COLO829 (cell line): Measurements from ENCODE around the gene GOLGA5.

Experiments
- DNase-seq: peaks from one replicate; pipeline ENCODE4 v3.0.0; 2012; ENCODE audit warnings: low spot score

The GOLGA5 gene

GRCh38 chr14:92883066-92883465, 89.0 kb downstream of the GOLGA5 start:
- DNase-seq = no peak

GRCh38 chr14:92884410-92884809, 90.3 kb downstream of the GOLGA5 start:
- DNase-seq = no peak

GRCh38 chr14:92885279-92886061, 91.4 kb downstream of the GOLGA5 start:
- DNase-seq = no peak

- no peak for DNase-seq
These were observed 92.2 kb downstream of the GOLGA5 start for GRCh38 chr14:92886337-92886736.

- no peak for DNase-seq
These were observed 93.1 kb downstream of the GOLGA5 start for GRCh38 chr14:92887157-92887556.

GRCh38 chr14:92888896-92889295, 94.8 kb downstream of the GOLGA5 start:
- DNase-seq = no peak
